A549 treated with dexamethasone at 1 μM for 4 hours (cell line): ENCODE data around the gene GPR4. TPM values are rescaled to one million over a fixed set of nuclear protein-coding genes. Genes with fewer than 3 reads are reported as not detected.

Experiments used
- total RNA-seq: library from RNA; stranded (reverse); fragments of 200-300 nt; extraction: Qiagen RNA extraction; gene quantifications from 5 replicates; pipeline ENCODE4 v1.2.3, GENCODE V29; 2022

Gene GPR4
- total RNA-seq, result 0.25 to 0.58 TPM (median 0.36 TPM) in 5 replicates

DNA sequence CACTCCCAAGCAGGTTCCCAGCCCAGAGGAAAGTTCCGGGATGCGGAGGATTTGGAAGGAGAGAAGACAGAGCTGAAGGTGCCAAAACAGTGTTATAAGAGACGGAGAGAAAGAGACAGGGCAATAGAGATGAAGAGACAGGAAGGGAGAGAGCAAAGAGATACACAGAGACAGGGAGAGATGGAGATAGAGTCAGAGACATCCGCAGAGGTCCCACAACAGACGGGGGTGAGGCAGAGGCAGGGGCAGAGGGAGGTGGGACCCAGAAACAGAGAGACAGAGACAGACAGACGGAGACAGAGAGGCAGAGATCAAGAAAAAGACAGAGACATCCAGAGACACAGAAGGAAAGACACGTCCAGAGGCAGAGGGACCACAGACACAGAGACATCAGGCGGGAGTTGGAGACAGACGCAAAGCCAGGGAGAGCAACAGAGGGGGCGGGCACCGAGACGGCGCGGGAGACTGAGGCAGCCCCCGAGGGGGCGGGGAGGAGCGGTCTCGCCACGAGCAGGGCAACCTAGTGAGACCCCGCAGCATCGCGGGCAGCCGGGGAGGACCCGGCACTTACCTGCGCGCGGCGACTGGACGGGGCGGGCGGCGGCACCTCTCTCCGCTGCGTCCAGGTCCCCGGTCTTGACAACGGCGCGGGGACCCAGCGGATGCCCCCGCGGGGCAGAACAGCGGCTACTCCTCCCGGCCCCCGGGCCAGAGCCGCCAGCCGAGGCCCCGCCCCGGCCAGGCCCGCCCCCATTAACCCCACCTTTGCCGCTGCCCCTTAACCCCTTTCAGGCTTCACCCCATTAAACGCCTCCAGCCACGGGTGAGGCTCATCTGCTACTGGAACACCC lies at the start of gene GPR4:
GPR4 (minus strand) TSS at position 689 of the 851 bp plus-strand sequence. CDS start 10,346 bp downstream, outside the sequence.

DNA sequence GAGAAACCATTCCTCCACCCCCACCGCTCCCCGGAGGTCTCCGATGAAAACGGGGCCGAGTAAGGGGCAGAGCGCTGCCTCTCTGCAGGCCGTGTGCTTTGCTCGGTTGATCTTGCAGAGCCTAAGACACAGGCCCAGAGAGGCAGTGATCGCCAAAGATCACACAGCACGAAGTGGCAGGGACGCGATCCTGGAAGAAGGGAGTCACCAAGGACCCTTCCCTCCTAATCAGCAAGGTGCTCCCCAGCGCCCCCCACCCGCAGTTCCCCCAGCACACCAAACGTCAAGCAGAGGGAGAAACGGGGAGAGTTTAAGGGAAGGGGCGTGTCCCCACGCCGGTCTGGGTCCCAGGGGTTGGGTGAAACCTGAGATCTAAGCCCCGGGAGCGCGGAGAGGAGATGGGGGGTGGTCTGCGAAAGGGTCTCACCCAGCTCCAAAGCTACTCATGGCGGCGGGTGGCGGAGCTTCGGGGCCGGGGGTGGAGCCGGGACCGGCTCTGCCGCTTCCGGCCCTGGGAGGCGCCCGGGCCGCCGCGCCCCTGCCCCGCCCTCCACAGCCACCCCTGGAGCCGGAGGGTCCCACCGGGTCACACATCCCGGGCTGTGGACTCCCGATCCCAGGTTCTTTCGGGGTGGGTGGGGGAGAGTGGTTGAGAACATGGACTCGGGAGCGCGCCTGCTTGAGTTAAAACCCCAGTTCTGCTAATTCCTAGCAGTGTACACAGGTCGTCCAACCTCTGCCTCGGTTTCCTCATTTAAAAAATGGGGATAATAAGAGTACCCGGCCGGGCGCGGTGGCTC lies 37.1 kb upstream of the GPR4 start, which contains the start of gene EML2:
EML2 (minus strand) TSS at position 468 of the 800 bp plus-strand sequence; CDS start at position 447, 21 bp downstream.

GRCh38 chr19:45584332-45585157 lies 17.5 kb downstream of the GPR4 start, which contains the start of gene OPA3:
Gene OPA3, minus strand, starts transcription at chr19:45584802. Its CDS starts 38 bp downstream, at chr19:45584764.

Other genes starting within 250 kb of the GPR4 start
- gene ERCC2, start 231.6 kb downstream of the GPR4 start, total RNA-seq, result 9.5 to 13.9 TPM (median 12.7 TPM) in 5 replicates
- 32.4 to 52.2 TPM (median 43.0 TPM) in 5 replicates for gene PPP1R13L, start 197.1 kb downstream of the GPR4 start, total RNA-seq
- 41.3 to 57.6 TPM (median 55.5 TPM) in 5 replicates for gene POLR1G, start 195.6 kb downstream of the GPR4 start, total RNA-seq
- gene ERCC1, start 178.3 kb downstream of the GPR4 start, total RNA-seq, result 149 to 178 TPM (median 171 TPM) in 5 replicates
- 8.6 to 13.4 TPM (median 11.1 TPM) in 5 replicates for gene FOSB, start 134.2 kb downstream of the GPR4 start, total RNA-seq
- 10.8 to 17.9 TPM (median 13.1 TPM) in 5 replicates for gene RTN2, start 105.2 kb downstream of the GPR4 start, total RNA-seq
- 6.0 to 7.2 TPM (median 6.8 TPM) in 5 replicates for gene PPM1N, start 103.8 kb downstream of the GPR4 start, total RNA-seq
- 226 to 268 TPM (median 254 TPM) in 5 replicates for gene VASP, start 94.7 kb downstream of the GPR4 start, total RNA-seq
- gene OPA3, start 17.4 kb downstream of the GPR4 start, total RNA-seq, result 11.7 to 21.3 TPM (median 20.2 TPM) in 5 replicates
- gene EML2, start 37.2 kb upstream of the GPR4 start, total RNA-seq, result 19.7 to 25.5 TPM (median 24.2 TPM) in 5 replicates
- 1.4 to 4.1 TPM (median 2.4 TPM) in 5 replicates for gene GIPR, start 66.0 kb upstream of the GPR4 start, total RNA-seq
- gene SNRPD2, start 89.7 kb upstream of the GPR4 start, total RNA-seq, result 660 to 1,062 TPM (median 681 TPM) in 5 replicates
- gene QPCTL, start 90.5 kb upstream of the GPR4 start, total RNA-seq, result 7.4 to 8.9 TPM (median 8.4 TPM) in 5 replicates
- gene FBXO46, start 128.7 kb upstream of the GPR4 start, total RNA-seq, result 7.0 to 12.9 TPM (median 10.9 TPM) in 5 replicates
- 0.02 to 0.09 TPM (median 0.05 TPM) in 5 replicates for gene MEIOSIN, start 131.2 kb upstream of the GPR4 start, total RNA-seq
- 13.3 to 26.4 TPM (median 25.2 TPM) in 5 replicates for gene SIX5, start 167.0 kb upstream of the GPR4 start, total RNA-seq
- 24.2 to 45.1 TPM (median 38.9 TPM) in 5 replicates for gene DMPK, start 180.3 kb upstream of the GPR4 start, total RNA-seq
- gene DMWD, start 190.6 kb upstream of the GPR4 start, total RNA-seq, result 16.2 to 37.1 TPM (median 33.7 TPM) in 5 replicates
- gene RSPH6A, start 213.1 kb upstream of the GPR4 start, total RNA-seq, result 0.04 TPM in 2 of 5 replicates, not detected in the others